ENCODE measurements around the gene OR2T3. TPM values are rescaled to one million over a fixed set of nuclear protein-coding genes. Genes with fewer than 3 reads are reported as not detected.
"Not testable (repeated sequence)": the region's sequence is repeated elsewhere in the genome, so short reads cannot be mapped to it uniquely, and the experiment has no call there.

The OR2T3 gene
- total and polyA plus RNA-seq, 2 of the 4 experiments (the other 2 are of a cell fraction), result not detected

- H3K9me3 ChIP-seq (ENCODE audit: control insufficient read depth, insufficient read depth, low read length); dilution Hi-C loops (cut with HindIII; ENCODE audit: low sequenced_read_pairs, unreplicated experiment); H2BK5ac ChIP-seq (ENCODE audit: low read depth, low read length, poor library complexity, severe bottlenecking); H4K20me1 ChIP-seq (ENCODE audit: insufficient read depth, low read length); H4K91ac ChIP-seq (ENCODE audit: insufficient read depth, low read depth, low read length); H3K4me2 ChIP-seq (ENCODE audit: low read depth, low read length); H3K27ac ChIP-seq (ENCODE audit: insufficient read depth, low read length); H3K23ac ChIP-seq (ENCODE audit: low read depth, low read length); H3K4me3 ChIP-seq (ENCODE audit: insufficient read depth, low read depth, low read length); POLR2A ChIA-PET (ENCODE audit: unreplicated experiment); H2BK20ac ChIP-seq (ENCODE audit: low read depth, low read length); DNase-seq; CTCF ChIA-PET; H3K18ac ChIP-seq (ENCODE audit: low read depth, low read length); H3K9me1 ChIP-seq (ENCODE audit: insufficient read depth, low read length); BruUV-seq (replicated peaks); H3K14ac ChIP-seq (replicated peaks; ENCODE audit: low read depth, low read length); H3K56ac ChIP-seq (ENCODE audit: extremely low read depth, insufficient read depth, low read length); H3K79me1 ChIP-seq (ENCODE audit: low read depth in 1 of 2, low read length in 2 of 2); H2AFZ ChIP-seq (replicated peaks; ENCODE audit: low read length, poor library complexity); intact Hi-C loops (cut with micrococcal nuclease); H3K36me3 ChIP-seq (ENCODE audit: control insufficient read depth, insufficient read depth, low read length); in situ Hi-C loops (cut with MboI; ENCODE audit: low sequenced_read_pairs); H3K4me1 ChIP-seq (ENCODE audit: control insufficient read depth, insufficient read depth, low read length); H2BK120ac ChIP-seq (ENCODE audit: low read depth, low read length); H4K8ac ChIP-seq (ENCODE audit: low read depth in 2 of 2, low read length in 2 of 2); H3K27me3 ChIP-seq (ENCODE audit: control insufficient read depth, insufficient read depth, low read length); H4K5ac ChIP-seq (ENCODE audit: low read depth, low read length); H3K9ac ChIP-seq (ENCODE audit: low read depth, low read length); H2BK15ac ChIP-seq (ENCODE audit: low read depth, low read length); H3K4ac ChIP-seq (ENCODE audit: low read depth, low read length); H2AK9ac ChIP-seq (replicated peaks; ENCODE audit: low read depth, low read length, poor library complexity); ATAC-seq (ENCODE audit: low read depth); H2AK5ac ChIP-seq (ENCODE audit: low read depth, low read length): not testable (repeated sequence)
- WGBS, 2 experiments (ENCODE audit: extremely low coverage in 2 of 2, insufficient read length in 1 of 2), result no CpG with 5 or more reads among the region's 2 CpGs
Observed at GRCh38 chr1:248442500-248443277, 30.5 kb upstream of the OR2T3 start.

- H3K14ac ChIP-seq (replicated peaks; ENCODE audit: low read depth, low read length); intact Hi-C loops (cut with micrococcal nuclease); H2AK9ac ChIP-seq (replicated peaks; ENCODE audit: low read depth, low read length, poor library complexity); H4K8ac ChIP-seq (ENCODE audit: low read depth in 2 of 2, low read length in 2 of 2); H3K27me3 ChIP-seq (ENCODE audit: control insufficient read depth, insufficient read depth, low read length); H3K4me2 ChIP-seq (ENCODE audit: low read depth, low read length); H3K36me3 ChIP-seq (ENCODE audit: control insufficient read depth, insufficient read depth, low read length); H3K79me1 ChIP-seq (ENCODE audit: low read depth in 1 of 2, low read length in 2 of 2); POLR2A ChIA-PET (ENCODE audit: unreplicated experiment); H2BK5ac ChIP-seq (ENCODE audit: low read depth, low read length, poor library complexity, severe bottlenecking); H3K9ac ChIP-seq (ENCODE audit: low read depth, low read length); H2AK5ac ChIP-seq (ENCODE audit: low read depth, low read length); H3K4ac ChIP-seq (ENCODE audit: low read depth, low read length); H3K27ac ChIP-seq (ENCODE audit: insufficient read depth, low read length); H3K4me1 ChIP-seq (ENCODE audit: control insufficient read depth, insufficient read depth, low read length); H3K4me3 ChIP-seq (ENCODE audit: insufficient read depth, low read depth, low read length); H3K18ac ChIP-seq (ENCODE audit: low read depth, low read length); H3K23ac ChIP-seq (ENCODE audit: low read depth, low read length); H4K5ac ChIP-seq (ENCODE audit: low read depth, low read length); H3K9me1 ChIP-seq (ENCODE audit: insufficient read depth, low read length); in situ Hi-C loops (cut with MboI; ENCODE audit: low sequenced_read_pairs); ATAC-seq (ENCODE audit: low read depth); H2BK120ac ChIP-seq (ENCODE audit: low read depth, low read length); H2AFZ ChIP-seq (replicated peaks; ENCODE audit: low read length, poor library complexity); H2BK20ac ChIP-seq (ENCODE audit: low read depth, low read length); H3K56ac ChIP-seq (ENCODE audit: extremely low read depth, insufficient read depth, low read length); CTCF ChIA-PET; H2BK15ac ChIP-seq (ENCODE audit: low read depth, low read length); H3K9me3 ChIP-seq (ENCODE audit: control insufficient read depth, insufficient read depth, low read length); H4K91ac ChIP-seq (ENCODE audit: insufficient read depth, low read depth, low read length); BruUV-seq (replicated peaks); dilution Hi-C loops (cut with HindIII; ENCODE audit: low sequenced_read_pairs, unreplicated experiment); H4K20me1 ChIP-seq (ENCODE audit: insufficient read depth, low read length); DNase-seq: not testable (repeated sequence)
- WGBS, 2 experiments (ENCODE audit: extremely low coverage in 2 of 2, insufficient read length in 1 of 2), result 63% methylated on average over 2 of the region's 4 CpGs; no CpG with 5 or more reads in 1 of the 2 experiments
Observed at GRCh38 chr1:248444603-248445002, 28.5 kb upstream of the OR2T3 start.
